H1 (cell line): Measurements from ENCODE around the gene ASB1. TPM values are rescaled to one million over a fixed set of nuclear protein-coding genes. Genes with fewer than 3 reads are reported as not detected.

ENCODE experiments used
- CTCF ChIA-PET: fragments of 300-600 bp; sonication (Branson Sonifier 250); formaldehyde crosslinking; loops from one replicate; lab custom pipeline; 2021; ENCODE audit not compliant: partially characterized antibody; lab: Charles Lee
- POLR2A ChIA-PET: fragments of 300-600 bp; sonication (Branson Sonifier 250); formaldehyde crosslinking; loops from one replicate; lab custom pipeline; 2021; ENCODE audit warnings: inconsistent platforms; ENCODE audit not compliant: partially characterized antibody; lab: Charles Lee
- DNase-seq, 2 experiments: peaks; one replicate each; pipeline versions ENCODE4 v3.0.0 to v3.0.0-alpha.2; 2010 to 2022; ENCODE audit warnings: low spot score in 2 of 2, low read depth in 1 of 2, mixed read lengths in 1 of 2
- FAIRE-seq: peaks from 2 replicates; lab custom pipeline; 2011; peaks lifted over from hg19 to GRCh38; lab: Jason Lieb, UNC
- H2AFZ ChIP-seq: 2 replicates; pipeline ENCODE4 v1.8.1; 2012; ENCODE audit warnings: low read length, inconsistent platforms
- H2AK5ac ChIP-seq: 2 replicates; pipeline ENCODE4 v1.6.1; 2013; ENCODE audit warnings: low read depth, low read length
- H2BK120ac ChIP-seq: replicated peaks from 2 replicates; pipeline ENCODE3; 2013; ENCODE audit warnings: low read depth, low read length, inconsistent platforms
- H2BK12ac ChIP-seq: 2 replicates; pipeline ENCODE4 v1.6.1; 2013; ENCODE audit warnings: low read depth, low read length
- H2BK15ac ChIP-seq: 2 replicates; pipeline ENCODE4 v1.6.1; 2013; ENCODE audit warnings: low read length
- H2BK20ac ChIP-seq: 2 replicates; pipeline ENCODE4 v1.6.1; 2013; ENCODE audit warnings: low read length
- H2BK5ac ChIP-seq: 2 replicates; pipeline ENCODE4 v1.6.1; 2013; ENCODE audit warnings: low read depth, low read length
- H3K14ac ChIP-seq: 2 replicates; pipeline ENCODE4 v1.6.1; 2013; ENCODE audit warnings: inconsistent platforms; ENCODE audit not compliant: insufficient read length
- H3K18ac ChIP-seq: 2 replicates; pipeline ENCODE4 v1.6.1; 2013; ENCODE audit warnings: low read length; ENCODE audit errors: extremely low read depth
- H3K23ac ChIP-seq: 2 replicates; pipeline ENCODE4 v1.6.1; 2013; ENCODE audit warnings: inconsistent platforms; ENCODE audit not compliant: insufficient read length
- H3K23me2 ChIP-seq: 2 replicates; pipeline ENCODE4 v1.6.1; 2013; ENCODE audit warnings: low read depth, low read length
- H3K27ac ChIP-seq: 2 replicates; pipeline ENCODE4 v1.6.1; 2011; ENCODE audit warnings: low read depth, low read length, inconsistent platforms
- H3K27me3 ChIP-seq, 4 experiments: replicated peaks in 1 of 4; 1 replicate in 1 of 4; 2 replicates in 3 of 4; pipeline versions ENCODE4 v1.6.1 to v1.8.1; 2011 to 2013; ENCODE audit warnings: low read length in 3 of 4, mild to moderate bottlenecking in 3 of 4, inconsistent platforms in 2 of 4, mixed read lengths in 2 of 4, moderate library complexity in 1 of 4; ENCODE audit not compliant: control insufficient read depth in 3 of 4, insufficient read depth in 3 of 4; ENCODE audit errors: extremely low read depth in 1 of 4
- H3K36me3 ChIP-seq, 4 experiments: 2 replicates each; pipeline versions ENCODE4 v1.6.1 to v1.8.1; 2011 to 2013; ENCODE audit warnings: mild to moderate bottlenecking in 4 of 4, low read length in 3 of 4, moderate library complexity in 2 of 4, control low read depth in 1 of 4, inconsistent platforms in 1 of 4; ENCODE audit not compliant: insufficient read depth in 4 of 4, control insufficient read depth in 2 of 4
- H3K4ac ChIP-seq: replicated peaks from 2 replicates; pipeline ENCODE3; 2013; ENCODE audit warnings: low read length, low read depth, mixed read lengths, inconsistent platforms; ENCODE audit not compliant: insufficient read length
- H3K4me1 ChIP-seq, 4 experiments: replicated peaks in 1 of 4; 1 replicate in 1 of 4; 2 replicates in 3 of 4; pipeline versions ENCODE4 v1.6.1 to v1.8.1; 2011 to 2013; ENCODE audit warnings: low read length in 3 of 4, inconsistent platforms in 2 of 4, mixed read lengths in 1 of 4; ENCODE audit not compliant: insufficient read depth in 4 of 4, control insufficient read depth in 3 of 4
- H3K4me2 ChIP-seq, 2 experiments: 2 replicates each; pipeline versions ENCODE4 v1.6.1 to v1.8.1; 2011 to 2013; ENCODE audit warnings: low read depth in 2 of 2, low read length in 2 of 2, control low read depth in 1 of 2, inconsistent platforms in 1 of 2, mild to moderate bottlenecking in 1 of 2; ENCODE audit not compliant: insufficient read depth in 1 of 2
- H3K4me3 ChIP-seq, 4 experiments: fragments of 200-600, 300-600 bp in 1 of 4; sonication (generic), shearing (Covaris generic), sonication (Bioruptor Twin) in 1 of 4; 2 replicates each; pipeline versions ENCODE4 v1.5.1 to v1.8.1; 2011 to 2016; ENCODE audit warnings: low read length in 4 of 4, low read depth in 3 of 4, control low read depth in 2 of 4, inconsistent platforms in 2 of 4, mild to moderate bottlenecking in 2 of 4, mixed read lengths in 1 of 4, moderate library complexity in 1 of 4; ENCODE audit not compliant: insufficient read depth in 2 of 4; ENCODE audit errors: extremely low read depth in 1 of 4
- H3K56ac ChIP-seq: replicated peaks from 2 replicates; pipeline ENCODE3; 2013; ENCODE audit warnings: low read depth, mild to moderate bottlenecking, mixed read lengths, low read length, inconsistent platforms; ENCODE audit not compliant: insufficient read length
- H3K79me1 ChIP-seq: 2 replicates; pipeline ENCODE4 v1.6.1; 2013; ENCODE audit warnings: low read depth, low read length, control low read depth
- H3K79me2 ChIP-seq, 2 experiments: 2 replicates each; pipeline versions ENCODE4 v1.6.1 to v1.8.1; 2012 to 2013; ENCODE audit warnings: low read length in 2 of 2, mild to moderate bottlenecking in 2 of 2, inconsistent platforms in 1 of 2; ENCODE audit not compliant: insufficient read depth in 2 of 2, control insufficient read depth in 1 of 2
- H3K9ac ChIP-seq, 4 experiments: replicated peaks in 1 of 4; 1 replicate in 1 of 4; 2 replicates in 3 of 4; pipeline versions ENCODE4 v1.6.1 to v1.8.1; 2011 to 2013; ENCODE audit warnings: low read depth in 3 of 4, low read length in 3 of 4, control low read depth in 2 of 4, mild to moderate bottlenecking in 2 of 4, moderate library complexity in 2 of 4, inconsistent platforms in 1 of 4; ENCODE audit errors: extremely low read depth in 1 of 4
- H3K9me3 ChIP-seq, 2 experiments: 2 replicates each; pipeline versions ENCODE4 v1.6.1 to v1.8.1; 2012 to 2013; ENCODE audit warnings: mild to moderate bottlenecking in 2 of 2, moderate library complexity in 2 of 2, control low read depth in 1 of 2, inconsistent platforms in 1 of 2, low read depth in 1 of 2, low read length in 1 of 2, mixed read lengths in 1 of 2; ENCODE audit not compliant: insufficient read depth in 2 of 2
- H4K20me1 ChIP-seq, 2 experiments: replicated peaks in 1 of 2; 2 replicates each; pipeline versions ENCODE3 to v1.8.1; 2011 to 2013; ENCODE audit warnings: inconsistent platforms in 2 of 2, low read length in 2 of 2, mild to moderate bottlenecking in 1 of 2; ENCODE audit not compliant: insufficient read depth in 2 of 2, control insufficient read depth in 1 of 2
- H4K5ac ChIP-seq: 2 replicates; pipeline ENCODE4 v1.6.1; 2013; ENCODE audit warnings: low read length, low read depth, mixed read lengths, inconsistent platforms; ENCODE audit not compliant: insufficient read length
- H4K8ac ChIP-seq: 2 replicates; pipeline ENCODE4 v1.8.0; 2013; ENCODE audit warnings: mild to moderate bottlenecking, moderate library complexity, low read length, inconsistent platforms; ENCODE audit not compliant: insufficient read depth; ENCODE audit errors: extremely low read depth
- H4K91ac ChIP-seq: replicated peaks from 2 replicates; pipeline ENCODE3; 2013; ENCODE audit warnings: low read length, mixed read lengths, inconsistent platforms; ENCODE audit not compliant: insufficient read length
- ASH2L ChIP-seq: fragments of 200-600, 300-600 bp; sonication (generic); IDR thresholded peaks from one replicate; pipeline ENCODE4 v1.7.1; 2017; ENCODE audit warnings: low read length
- BCL11A ChIP-seq, 2 experiments: IDR thresholded peaks; one replicate each; pipeline ENCODE4 v1.6.1; 2011; ENCODE audit warnings: low read depth in 2 of 2, low read length in 2 of 2, mild to moderate bottlenecking in 2 of 2
- BRCA1 ChIP-seq: IDR thresholded peaks from 2 replicates; pipeline ENCODE4 v1.6.1; 2012; ENCODE audit warnings: low read depth, low read length, improper control_type of control experiment
- CHD1 ChIP-seq: IDR thresholded peaks from 2 replicates; pipeline ENCODE4 v1.6.1; 2012; ENCODE audit warnings: low read depth, low read length, improper control_type of control experiment
- CTCF ChIP-seq, 3 experiments: IDR thresholded peaks; 1 replicate in 2 of 3; 2 replicates in 1 of 3; pipeline versions ENCODE4 v1.5.1 to v1.6.1; 2011; ENCODE audit warnings: low read length in 3 of 3, mild to moderate bottlenecking in 3 of 3, inconsistent platforms in 2 of 3, low read depth in 1 of 3, moderate library complexity in 1 of 3; ENCODE audit not compliant: insufficient read depth in 1 of 3; ENCODE audit errors: control extremely low read depth in 1 of 3
- NRF1 ChIP-seq: IDR thresholded peaks from 2 replicates; pipeline ENCODE4 v1.6.1; 2011; ENCODE audit warnings: mild to moderate bottlenecking, low read depth, low read length, improper control_type of control experiment
- RFX5 ChIP-seq: IDR thresholded peaks from 2 replicates; pipeline ENCODE4 v1.6.1; 2011; ENCODE audit warnings: low read depth, low read length, improper control_type of control experiment, borderline replicate concordance
- SIN3A ChIP-seq, 2 experiments: IDR thresholded peaks in 1 of 2; conservative IDR thresholded peaks in 1 of 2; 2 replicates each; pipeline ENCODE4 v1.6.1; 2011 to 2012; ENCODE audit warnings: low read length in 2 of 2, improper control_type of control experiment in 1 of 2, low read depth in 1 of 2, mild to moderate bottlenecking in 1 of 2
- SP2 ChIP-seq: IDR thresholded peaks from 2 replicates; pipeline ENCODE4 v1.6.1; 2012; ENCODE audit warnings: mild to moderate bottlenecking, low read length, inconsistent platforms
- SRF ChIP-seq: IDR thresholded peaks from 2 replicates; pipeline ENCODE4 v1.6.1; 2011; ENCODE audit warnings: mild to moderate bottlenecking, low read depth, low read length, moderate library complexity
- TBP ChIP-seq: IDR thresholded peaks from 2 replicates; pipeline ENCODE4 v1.6.1; 2011; ENCODE audit warnings: low read depth, low read length, improper control_type of control experiment
- TCF12 ChIP-seq: IDR thresholded peaks from 2 replicates; pipeline ENCODE4 v1.6.1; 2011; ENCODE audit warnings: low read depth, mild to moderate bottlenecking, low read length
- YY1 ChIP-seq: IDR thresholded peaks from 2 replicates; pipeline ENCODE4 v1.6.1; 2011; ENCODE audit warnings: low read depth, mild to moderate bottlenecking, low read length
- WGBS, 2 experiments: shearing (Covaris generic) in 1 of 2; methylation state at CpG; one replicate each; pipeline versions ENCODE4 v1.1.6 to v1.1.7; 2013 to 2015; ENCODE audit warnings: low lambda C conversion rate in 2 of 2, mixed read lengths in 2 of 2, inconsistent platforms in 1 of 2, low coverage in 1 of 2, missing lambda C conversion rate in 1 of 2; ENCODE audit not compliant: insufficient replicate concordance in 2 of 2, insufficient coverage in 1 of 2, insufficient read length in 1 of 2; ENCODE audit errors: extremely low coverage in 1 of 2, missing lambda C conversion rate in 1 of 2; 5-methylcytosine and 5-hydroxymethylcytosine counted together
- polyA plus RNA-seq, 7 experiments: library from polyadenylated mRNA; depleted of rRNA in 3 of 7; stranded (reverse) in 5 of 7; unstranded in 2 of 7; fragments of >200 nt in 5 of 7; fragments of 200-250 nt in 2 of 7; gene quantifications; 1 replicate in 5 of 7; 2 replicates in 1 of 7; 4 replicates in 1 of 7; pipeline versions ENCODE4 v1.2.1 to v1.2.3, GENCODE V29; 2011 to 2013; ENCODE audit warnings: missing spikeins in 2 of 7, mixed read lengths in 2 of 7
- total RNA-seq: library from RNA; stranded (reverse); fragmentation: NEBNext Ultra II Directional; extraction: Animal tissue kit (Norgen Biotek cat#: 25700); gene quantifications from 2 replicates; pipeline ENCODE4 v1.2.1, GENCODE V29; 2021

Gene ASB1
- total and polyA plus RNA-seq, 2 of the 8 experiments (the other 6 are each of a cell fraction or from before 2014, with no cell fraction given), result 24.1 to 36.0 TPM

GRCh38 chr2:238440767-238441166 is 14.0 kb downstream of the ASB1 start:
- no peak for FAIRE-seq
- H3K79me1 ChIP-seq, result peaks cover 16% of the 10 kb centered on the region
- no peak overlapping the region for H3K4ac ChIP-seq
- POLR2A ChIA-PET, result interaction anchor here (1.4 kb wide), 1 partner anchor 13 kb away, joined by 4 read pairs; no protein-coding TSS in a partner anchor
- peaks cover 4 to 34% (median 14%) of the 10 kb centered on the region in 4 experiments; a peak in 6 of 8 replicates for H3K36me3 ChIP-seq
- no peak overlapping the region for H2BK5ac ChIP-seq
- no peak overlapping the region for H3K23ac ChIP-seq
- peaks cover 8 to 64% of the 10 kb centered on the region in 2 experiments for H3K79me2 ChIP-seq
- H4K91ac ChIP-seq, result no peak overlapping the region
- H3K27ac ChIP-seq, result no peak overlapping the region
- no peak overlapping the region for H3K9ac ChIP-seq
- H2AFZ ChIP-seq, result no peak overlapping the region
- no peak overlapping the region for H3K18ac ChIP-seq
- H3K4me2 ChIP-seq, result no peak overlapping the region
- no peak overlapping the region for H2BK12ac ChIP-seq
- H4K8ac ChIP-seq, result no peak overlapping the region
- no peaks in the 10 kb centered on the region for H3K27me3 ChIP-seq
- CTCF ChIA-PET, result interaction anchor here (0.8 to 1.6 kb wide), 4 partner anchors 7 to 647 kb away, joined by 3 to 5 read pairs (median 3); no protein-coding TSS in a partner anchor
- no peak overlapping the region for H3K14ac ChIP-seq
- H3K4me1 ChIP-seq, result no peaks in the 10 kb centered on the region
- H3K9me3 ChIP-seq, result no peaks in the 10 kb centered on the region
- no peak overlapping the region for H3K56ac ChIP-seq
- H3K23me2 ChIP-seq, result no peaks in the 10 kb centered on the region
- no peak for DNase-seq
- no peak overlapping the region for H2BK15ac ChIP-seq
- no peak overlapping the region for H2BK120ac ChIP-seq
- peaks cover 6 to 22% of the 10 kb centered on the region in 2 experiments for H4K20me1 ChIP-seq
- no peak overlapping the region for H3K4me3 ChIP-seq
- no peak overlapping the region for H2BK20ac ChIP-seq
- no peak overlapping the region for H2AK5ac ChIP-seq
- 88% methylated on average over 11 of the region's 11 CpGs; no CpG with 5 or more reads in 1 of the 2 experiments for WGBS, 2 experiments
- no peak overlapping the region for H4K5ac ChIP-seq
- no peak for TF ChIP-seq SIN3A (conservative IDR thresholded peaks at IDR 0.05 in 1 of 2, IDR thresholded peaks at IDR 0.05 in 1 of 2; ENCODE audit: low read depth in 1 of 2, low read length in 2 of 2)
- no peak for TF ChIP-seq RFX5
- TF ChIP-seq SP2, result no peak
- no peak for TF ChIP-seq TCF12
- no peak for TF ChIP-seq BCL11A (IDR thresholded peaks at IDR 0.05; ENCODE audit: low read depth in 2 of 2, low read length in 2 of 2)
- TF ChIP-seq SRF, result no peak
- TF ChIP-seq YY1, result no peak
- TF ChIP-seq TBP, result no peak
- no peak for TF ChIP-seq NRF1
- TF ChIP-seq ASH2L, result no peak
- TF ChIP-seq CHD1, result no peak
- no peak for TF ChIP-seq CTCF (IDR thresholded peaks at IDR 0.05; ENCODE audit: control extremely low read depth in 1 of 3, insufficient read depth in 1 of 3, low read depth in 1 of 3, low read length in 3 of 3)
- no peak for TF ChIP-seq BRCA1
